ENCODE measurements around the gene BEGAIN. TPM values are rescaled to one million over a fixed set of nuclear protein-coding genes. Genes with fewer than 3 reads are reported as not detected.
A peak's percentile ranks its signal among the peaks of the same experiment; 100 is the strongest.

BEGAIN gene
- total and polyA plus RNA-seq, 10 donors: 1.8 to 10.0 (median 5.6) TPM

DNA sequence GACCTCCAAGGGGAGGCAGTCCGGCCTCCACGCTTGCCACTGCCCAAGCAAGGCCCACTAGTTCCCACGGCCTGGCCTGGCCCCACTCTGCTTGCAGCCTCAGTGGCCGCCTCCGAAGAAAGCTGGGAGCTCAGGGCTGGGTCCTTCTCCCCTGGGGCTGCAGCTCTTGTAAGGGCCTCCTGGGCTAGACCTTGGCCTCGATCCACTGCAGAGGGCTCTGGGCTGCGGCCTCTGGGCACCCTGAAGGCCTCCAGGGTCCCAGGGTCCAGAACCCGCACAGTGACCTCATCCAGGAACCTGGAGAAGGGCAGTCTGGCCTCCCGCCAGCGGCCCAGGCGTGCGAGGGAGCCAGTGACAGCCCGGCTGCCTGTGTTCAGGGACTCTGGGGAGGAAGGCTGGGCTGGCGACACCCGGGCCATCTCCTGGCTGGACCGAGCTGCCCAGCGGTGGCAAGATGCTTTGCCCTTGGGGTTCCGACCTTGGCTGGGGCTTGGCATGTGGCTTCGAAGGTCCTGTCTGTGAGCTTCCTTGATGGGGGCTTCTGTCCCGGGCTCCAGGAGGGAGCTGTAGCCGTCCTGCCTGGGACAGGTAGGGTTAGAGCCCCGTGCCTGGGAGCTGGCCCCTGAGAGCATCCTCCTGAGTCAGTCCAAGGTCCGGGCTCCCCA lies 9.8 kb downstream of the BEGAIN start:
- TF ChIP-seq POLR2A (IDR thresholded peaks at IDR 0.05) (no peak), CTCF (IDR thresholded peaks at IDR 0.05 in 8 of 11, conservative IDR thresholded peaks at IDR 0.05 in 3 of 11) (no peak), POLR2AphosphoS5 (IDR thresholded peaks at IDR 0.05) (peak in 2 of 3 donors; percentile 24 to 28)
- peaks cover 0 to 13% (median 0%) of the 10 kb centered on the region in 7 donors for H3K27me3 ChIP-seq (replicated peaks in 1 of 7)
- intact Hi-C loops (cut with DNase I; ENCODE audit: low total_unique reads): loop anchor here (2.0 kb wide), 1 partner anchor 33 kb away; no protein-coding TSS in a partner anchor

GRCh38 chr14:100576091-100577085 lies 10.8 kb downstream of the BEGAIN start:
- H3K27ac ChIP-seq: no peak overlapping the region
- H3K4me1 ChIP-seq: peaks cover 0 to 60% (median 24%) of the 10 kb centered on the region in 6 donors
- intact Hi-C loops (cut with DNase I; ENCODE audit: low total_unique reads): loop anchor here (2.0 kb wide), 1 partner anchor 34 kb away; no protein-coding TSS in a partner anchor
- WGBS, 5 donors: 89 to 91% (median 90%) methylated on average over 22 to 26 of the region's 26 CpGs
- H3K36me3 ChIP-seq: no peaks in the 10 kb centered on the region
- DNase-seq: peak; percentile 61
- H3K27me3 ChIP-seq (replicated peaks in 1 of 7): peaks cover 0 to 24% (median 0%) of the 10 kb centered on the region in 7 donors
- no peak overlapping the region for H3K4me3 ChIP-seq
- H3K9me3 ChIP-seq: peaks cover 0 to 10% (median 6%) of the 10 kb centered on the region in 8 donors
- TF ChIP-seq POLR2A (IDR thresholded peaks at IDR 0.05) (no peak), CTCF (IDR thresholded peaks at IDR 0.05 in 8 of 11, conservative IDR thresholded peaks at IDR 0.05 in 3 of 11) (no peak), POLR2AphosphoS5 (IDR thresholded peaks at IDR 0.05) (no peak)

More for the DNA sequence above, 9.8 kb downstream of the BEGAIN start:
- no peak overlapping the region for H3K4me3 ChIP-seq
- no peaks in the 10 kb centered on the region for H3K36me3 ChIP-seq
- H3K9me3 ChIP-seq: peaks cover 0 to 10% (median 6%) of the 10 kb centered on the region in 8 donors
- no peak overlapping the region for H3K27ac ChIP-seq
- WGBS, 5 donors: 76 to 80% (median 79%) methylated on average over 3 to 23 of the region's 23 CpGs
- DNase-seq: peak; percentile 75
- H3K4me1 ChIP-seq: peaks cover 0 to 49% (median 17%) of the 10 kb centered on the region in 6 donors

- peak overlapping the region in 5 of 8 donors; percentile 20 to 76 (median 68) for H3K27ac ChIP-seq
- H3K36me3 ChIP-seq: no peaks in the 10 kb centered on the region
- peaks cover 0 to 33% (median 4%) of the 10 kb centered on the region in 7 donors for H3K27me3 ChIP-seq (replicated peaks in 1 of 7)
- H3K4me1 ChIP-seq: peaks cover 0 to 69% (median 26%) of the 10 kb centered on the region in 6 donors
- no peak for TF ChIP-seq CTCF (IDR thresholded peaks at IDR 0.05 in 8 of 11, conservative IDR thresholded peaks at IDR 0.05 in 3 of 11)
- TF ChIP-seq POLR2A (IDR thresholded peaks at IDR 0.05): no peak
- TF ChIP-seq POLR2AphosphoS5 (IDR thresholded peaks at IDR 0.05): no peak
- H3K9me3 ChIP-seq: peaks cover 0 to 10% (median 6%) of the 10 kb centered on the region in 8 donors
- WGBS, 5 donors: 84 to 90% (median 86%) methylated on average over 9 to 11 of the region's 11 CpGs
- intact Hi-C loops (cut with DNase I; ENCODE audit: low total_unique reads): no loop called here
- no peak overlapping the region for H3K4me3 ChIP-seq
- DNase-seq: peak; percentile 67
These were observed 11.8 kb downstream of the BEGAIN start for GRCh38 chr14:100575266-100575995.

All from spleen (tissue), 11 donors.